GM10847 (cell line): Measurements from ENCODE around the gene TM4SF1.

Experiments
- POLR2A ChIP-seq: IDR thresholded peaks from 2 replicates; pipeline ENCODE4 v1.6.1; 2011; ENCODE audit not compliant: insufficient read length; ENCODE audit errors: extremely low read depth

Gene TM4SF1

GRCh38 chr3:149371001-149371722, 6.3 kb downstream of the TM4SF1 start:
- TF ChIP-seq POLR2A, result no peak

GRCh38 chr3:149369991-149370866, 7.2 kb downstream of the TM4SF1 start:
- TF ChIP-seq POLR2A, result no peak

- no peak for TF ChIP-seq POLR2A
These were observed 8.6 kb downstream of the TM4SF1 start for GRCh38 chr3:149368674-149369497.

- TF ChIP-seq POLR2A, result no peak
These were observed 9.2 kb downstream of the TM4SF1 start for GRCh38 chr3:149368201-149368673.

- TF ChIP-seq POLR2A, result no peak
These were observed 10.3 kb downstream of the TM4SF1 start for GRCh38 chr3:149366941-149367840.

GRCh38 chr3:149366031-149366430, 11.4 kb downstream of the TM4SF1 start:
- no peak for TF ChIP-seq POLR2A

- TF ChIP-seq POLR2A, result no peak
These were observed 12.8 kb downstream of the TM4SF1 start for GRCh38 chr3:149364624-149365023.

- no peak for TF ChIP-seq POLR2A
These were observed 14.4 kb downstream of the TM4SF1 start for GRCh38 chr3:149363053-149363452.

- no peak for TF ChIP-seq POLR2A
These were observed 15.1 kb downstream of the TM4SF1 start for GRCh38 chr3:149362366-149362765.

- no peak for TF ChIP-seq POLR2A
These were observed 20.8 kb downstream of the TM4SF1 start for GRCh38 chr3:149356630-149357029.

GRCh38 chr3:149356044-149356592, 21.3 kb downstream of the TM4SF1 start:
- no peak for TF ChIP-seq POLR2A

GRCh38 chr3:149353581-149354184, 23.8 kb downstream of the TM4SF1 start:
- no peak for TF ChIP-seq POLR2A

GRCh38 chr3:149352556-149352955, 24.9 kb downstream of the TM4SF1 start:
- no peak for TF ChIP-seq POLR2A

- no peak for TF ChIP-seq POLR2A
These were observed 33.5 kb downstream of the TM4SF1 start for GRCh38 chr3:149343951-149344350.
